ENCODE results near the gene PLD4.

PLD4 gene

GRCh38 chr14:104929268-104930230 lies 4.9 kb downstream of the PLD4 start:
- DNase-seq, result no peak

- DNase-seq, result no peak
Measured at GRCh38 chr14:104930526-104931303, 6.0 kb downstream of the PLD4 start.

- no peak for DNase-seq
Measured at GRCh38 chr14:104931304-104931770, 6.7 kb downstream of the PLD4 start.

- no peak for DNase-seq
Measured at GRCh38 chr14:104931771-104932675, 7.3 kb downstream of the PLD4 start.

GRCh38 chr14:104932676-104933631 lies 8.3 kb downstream of the PLD4 start:
- peak; percentile 85 for DNase-seq

GRCh38 chr14:104933746-104934733 lies 9.4 kb downstream of the PLD4 start:
- no peak for DNase-seq

- DNase-seq, result peak; percentile 23
Measured at GRCh38 chr14:104935026-104935650, 10.5 kb downstream of the PLD4 start.

GRCh38 chr14:104935955-104936354 lies 11.3 kb downstream of the PLD4 start:
- no peak for DNase-seq

- DNase-seq, result no peak
Measured at GRCh38 chr14:104936361-104937155, 11.9 kb downstream of the PLD4 start.

GRCh38 chr14:104937161-104937560 lies 12.5 kb downstream of the PLD4 start:
- no peak for DNase-seq

- no peak for DNase-seq
Measured at GRCh38 chr14:104937694-104938365, 13.2 kb downstream of the PLD4 start.

- no peak for DNase-seq
Measured at GRCh38 chr14:104938436-104938835, 13.8 kb downstream of the PLD4 start.

GRCh38 chr14:104938960-104939359 lies 14.3 kb downstream of the PLD4 start:
- no peak for DNase-seq

GRCh38 chr14:104939666-104940410 lies 15.2 kb downstream of the PLD4 start:
- DNase-seq, result peak; percentile 29

GRCh38 chr14:104940526-104941150 lies 16.0 kb downstream of the PLD4 start:
- DNase-seq, result no peak

- DNase-seq, result no peak
Measured at GRCh38 chr14:104941508-104942365, 17.1 kb downstream of the PLD4 start.
